Sigmoid colon (tissue), 7 donors: ENCODE data around the gene SDK2. TPM values are rescaled to one million over a fixed set of nuclear protein-coding genes. Genes with fewer than 3 reads are reported as not detected.

Experiments
- DNase-seq: peaks from one replicate; pipeline ENCODE4 v3.0.0-alpha.2; 2019
- H3K27ac ChIP-seq, 4 donors: fragments of 200-600 bp; sonication (generic); one replicate each; pipeline ENCODE4 v1.5.1; 2016 to 2019; ENCODE audit warnings: mild to moderate bottlenecking in 1 of 4
- H3K27me3 ChIP-seq, 3 donors: fragments of 200-600 bp; sonication (generic); one replicate each; pipeline ENCODE4 v1.5.1; 2019; ENCODE audit warnings: mild to moderate bottlenecking in 1 of 3
- H3K36me3 ChIP-seq, 4 donors: fragments of 200-600 bp; sonication (generic); one replicate each; pipeline ENCODE4 v1.5.1; 2016 to 2019
- H3K4me1 ChIP-seq, 4 donors: fragments of 200-600 bp; sonication (generic); one replicate each; pipeline ENCODE4 v1.5.1; 2017 to 2019
- H3K4me3 ChIP-seq, 4 donors: fragments of 200-600 bp; sonication (generic); one replicate each; pipeline ENCODE4 v1.5.1; 2017 to 2019; ENCODE audit warnings: mild to moderate bottlenecking in 2 of 4, moderate library complexity in 1 of 4
- H3K9me3 ChIP-seq, 4 donors: fragments of 200-600 bp in 3 of 4; sonication (generic) in 3 of 4; one replicate each; pipeline versions ENCODE4 v1.5.1 to v1.6.1; 2013 to 2019
- EP300 ChIP-seq, 4 donors: sonication (generic); formaldehyde crosslinking; IDR thresholded peaks; one replicate each; pipeline ENCODE4 v1.6.1; 2017; ENCODE audit warnings: antibody characterized with exemption in 4 of 4
- POLR2A ChIP-seq, 2 donors: fragments of 450-650 bp; IDR thresholded peaks; one replicate each; pipeline ENCODE4 v1.6.1; 2016; ENCODE audit warnings: antibody characterized with exemption in 2 of 2, mild to moderate bottlenecking in 2 of 2, moderate library complexity in 2 of 2
- POLR2AphosphoS5 ChIP-seq, 4 donors: sonication (generic); formaldehyde crosslinking; IDR thresholded peaks; one replicate each; pipeline ENCODE4 v1.6.1; 2017; ENCODE audit warnings: antibody characterized with exemption in 4 of 4
- WGBS, 2 donors: extraction: QIAGEN DNeasy Blood & Tissue Kit; methylation state at CpG; one replicate each; pipeline ENCODE4 v1.1.7; 2013; 5-methylcytosine and 5-hydroxymethylcytosine counted together
- intact Hi-C: fragments of 100-400 bp; cut with DNase I; formaldehyde crosslinking; loops from one replicate; pipeline ENCODE4 v1.15.1; 2023
- polyA plus RNA-seq, 3 donors: library from polyadenylated mRNA; stranded (reverse); fragments of 200-250 nt; gene quantifications; one replicate each; pipeline ENCODE4 v1.2.3, GENCODE V29; 2013
- total RNA-seq, 4 donors: library from RNA; depleted of rRNA; stranded (reverse); fragments of >200 nt; gene quantifications; one replicate each; pipeline ENCODE4 v1.1.0, GENCODE V29; 2016
- TF ChIP-seq, protein P1 (sequence below), 4 experiments: fragments of 450-650 bp in 3 of 4; fragments of 200-600 bp in 1 of 4; IDR thresholded peaks; one replicate each; pipeline ENCODE4 v1.5.1; 2016 to 2019; ENCODE audit warnings: antibody characterized with exemption in 4 of 4, mild to moderate bottlenecking in 3 of 4, moderate library complexity in 2 of 4
- donor health status: healthy with polysubstance abuse.
- donor health status: Bipolar disorder and iron deficiency.
- donor health status: healthy.

Gene SDK2
- total and polyA plus RNA-seq, 7 donors = under 0.01 to 1.9 (median 0.71) TPM

DNA sequence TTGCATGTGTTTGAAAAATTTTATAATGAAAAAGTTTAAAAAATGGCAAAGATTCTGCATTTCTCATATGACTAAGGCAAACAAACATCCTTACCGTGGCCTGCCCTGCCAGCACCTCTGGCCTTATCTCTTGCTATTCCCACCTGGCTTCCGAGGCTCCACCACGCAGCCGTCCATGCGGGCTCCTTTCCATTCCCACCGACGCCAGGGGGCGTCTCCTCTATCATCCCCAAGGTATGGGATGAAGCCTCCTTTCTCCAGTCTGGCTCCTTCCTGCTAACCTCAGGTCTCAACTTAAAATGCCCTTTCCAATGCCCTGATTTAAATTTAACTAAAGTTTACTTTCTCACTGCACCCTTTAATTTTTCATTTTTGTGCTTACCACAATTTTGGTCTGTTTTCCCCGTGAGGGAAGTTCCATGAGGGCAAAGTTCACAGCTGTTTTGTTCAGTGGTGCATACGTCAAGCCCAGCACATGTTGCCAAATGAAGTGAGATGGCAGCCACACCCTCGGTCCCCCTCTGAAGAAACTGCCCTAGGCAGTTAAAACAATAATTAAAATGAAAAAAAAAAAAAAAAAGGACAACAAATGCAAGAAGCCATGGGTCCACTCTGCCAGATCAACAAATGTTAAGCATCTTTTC is 13.3 kb upstream of the SDK2 start:
- Histone ChIP-seq H3K27ac (no peak overlapping the region), H3K27me3 (peaks cover 0 to 3% (median 0%) of the 10 kb centered on the region in 3 donors), H3K36me3 (no peaks in the 10 kb centered on the region), H3K4me3 (no peak overlapping the region), H3K4me1 (no peaks in the 10 kb centered on the region), H3K9me3 (peaks cover 0 to 6% (median 0%) of the 10 kb centered on the region in 4 donors)
- intact Hi-C loops = loop anchor here (2.0 kb wide), 1 partner anchor 51 kb away; no protein-coding TSS in a partner anchor
- WGBS, 2 donors = 3 to 26% methylated on average over 11 of the region's 11 CpGs
- DNase-seq = no peak
- TF ChIP-seq EP300 (IDR thresholded peaks at IDR 0.05) (no peak), POLR2A (IDR thresholded peaks at IDR 0.05) (no peak), POLR2AphosphoS5 (IDR thresholded peaks at IDR 0.05) (no peak)
- TF ChIP-seq, protein P1, sequence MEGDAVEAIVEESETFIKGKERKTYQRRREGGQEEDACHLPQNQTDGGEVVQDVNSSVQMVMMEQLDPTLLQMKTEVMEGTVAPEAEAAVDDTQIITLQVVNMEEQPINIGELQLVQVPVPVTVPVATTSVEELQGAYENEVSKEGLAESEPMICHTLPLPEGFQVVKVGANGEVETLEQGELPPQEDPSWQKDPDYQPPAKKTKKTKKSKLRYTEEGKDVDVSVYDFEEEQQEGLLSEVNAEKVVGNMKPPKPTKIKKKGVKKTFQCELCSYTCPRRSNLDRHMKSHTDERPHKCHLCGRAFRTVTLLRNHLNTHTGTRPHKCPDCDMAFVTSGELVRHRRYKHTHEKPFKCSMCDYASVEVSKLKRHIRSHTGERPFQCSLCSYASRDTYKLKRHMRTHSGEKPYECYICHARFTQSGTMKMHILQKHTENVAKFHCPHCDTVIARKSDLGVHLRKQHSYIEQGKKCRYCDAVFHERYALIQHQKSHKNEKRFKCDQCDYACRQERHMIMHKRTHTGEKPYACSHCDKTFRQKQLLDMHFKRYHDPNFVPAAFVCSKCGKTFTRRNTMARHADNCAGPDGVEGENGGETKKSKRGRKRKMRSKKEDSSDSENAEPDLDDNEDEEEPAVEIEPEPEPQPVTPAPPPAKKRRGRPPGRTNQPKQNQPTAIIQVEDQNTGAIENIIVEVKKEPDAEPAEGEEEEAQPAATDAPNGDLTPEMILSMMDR (IDR thresholded peaks at IDR 0.05) = peak in 3 of 4 experiments; percentile 28 to 37 (median 31)

DNA sequence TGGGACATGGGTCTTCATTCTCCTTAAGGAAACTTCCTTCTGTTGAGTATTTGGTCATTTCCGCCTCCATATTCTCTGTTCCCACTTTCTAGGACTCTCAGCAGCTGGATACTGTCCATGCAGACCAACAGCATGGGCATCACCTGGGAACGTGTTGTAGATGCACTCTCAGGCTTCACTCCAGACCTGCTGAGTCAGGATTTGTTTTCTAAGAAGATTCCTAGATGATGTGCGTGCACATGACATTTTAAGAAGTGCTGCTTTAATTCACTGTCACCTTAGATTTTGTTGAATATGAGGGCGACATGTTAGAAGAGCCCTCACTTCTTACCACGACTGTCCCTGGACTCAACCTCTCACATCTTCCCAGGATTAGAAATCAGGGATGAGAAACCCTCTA is 10.0 kb upstream of the SDK2 start:
- no peaks in the 10 kb centered on the region for H3K36me3 ChIP-seq
- no peak for DNase-seq

DNA sequence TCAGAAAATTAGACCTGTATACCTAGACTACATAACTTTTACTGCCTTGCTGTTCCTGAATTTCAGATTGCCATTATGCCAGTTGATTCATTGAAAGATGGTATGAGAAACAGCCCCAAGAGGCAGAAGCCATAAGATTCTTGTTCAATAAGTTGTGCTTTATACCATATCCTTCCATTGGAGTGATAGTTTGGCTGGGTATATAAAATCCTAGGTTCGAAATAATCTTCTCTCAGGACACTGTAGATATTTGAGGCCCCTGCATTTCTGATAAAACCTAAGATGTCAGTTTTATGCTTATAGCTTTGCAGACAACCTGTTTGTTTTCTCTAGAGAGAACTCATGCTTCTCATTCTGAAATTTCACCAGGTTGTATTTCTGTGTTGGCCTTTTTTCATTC is 9.6 kb upstream of the SDK2 start:
- TF ChIP-seq, protein P1 (IDR thresholded peaks at IDR 0.05) = no peak
- no peak for TF ChIP-seq POLR2A (IDR thresholded peaks at IDR 0.05)
- no peak for TF ChIP-seq EP300 (IDR thresholded peaks at IDR 0.05)
- no peak for TF ChIP-seq POLR2AphosphoS5 (IDR thresholded peaks at IDR 0.05)
- no peak for DNase-seq
- no peaks in the 10 kb centered on the region for H3K36me3 ChIP-seq
- H3K4me3 ChIP-seq = no peak overlapping the region
- intact Hi-C loops = no loop called here
- peaks cover 0 to 18% (median 0%) of the 10 kb centered on the region in 3 donors for H3K27me3 ChIP-seq
- peaks cover 0 to 6% (median 0%) of the 10 kb centered on the region in 4 donors for H3K9me3 ChIP-seq
- WGBS, 2 donors = 89 to 96% methylated on average over 1 of the region's 1 CpG
- H3K4me1 ChIP-seq = no peaks in the 10 kb centered on the region
- H3K27ac ChIP-seq = no peak overlapping the region

More for the DNA sequence above, 10.0 kb upstream of the SDK2 start:
- intact Hi-C loops = no loop called here
- H3K27me3 ChIP-seq = peaks cover 0 to 14% (median 0%) of the 10 kb centered on the region in 3 donors
- no peak overlapping the region for H3K4me3 ChIP-seq
- H3K27ac ChIP-seq = no peak overlapping the region
- TF ChIP-seq, protein P1 (IDR thresholded peaks at IDR 0.05) = no peak
- TF ChIP-seq POLR2A (IDR thresholded peaks at IDR 0.05) (no peak), EP300 (IDR thresholded peaks at IDR 0.05) (no peak), POLR2AphosphoS5 (IDR thresholded peaks at IDR 0.05) (no peak)
- WGBS, 2 donors = 94 to 96% methylated on average over 5 of the region's 5 CpGs
- no peaks in the 10 kb centered on the region for H3K4me1 ChIP-seq
- H3K9me3 ChIP-seq = peaks cover 0 to 6% (median 0%) of the 10 kb centered on the region in 4 donors

DNA sequence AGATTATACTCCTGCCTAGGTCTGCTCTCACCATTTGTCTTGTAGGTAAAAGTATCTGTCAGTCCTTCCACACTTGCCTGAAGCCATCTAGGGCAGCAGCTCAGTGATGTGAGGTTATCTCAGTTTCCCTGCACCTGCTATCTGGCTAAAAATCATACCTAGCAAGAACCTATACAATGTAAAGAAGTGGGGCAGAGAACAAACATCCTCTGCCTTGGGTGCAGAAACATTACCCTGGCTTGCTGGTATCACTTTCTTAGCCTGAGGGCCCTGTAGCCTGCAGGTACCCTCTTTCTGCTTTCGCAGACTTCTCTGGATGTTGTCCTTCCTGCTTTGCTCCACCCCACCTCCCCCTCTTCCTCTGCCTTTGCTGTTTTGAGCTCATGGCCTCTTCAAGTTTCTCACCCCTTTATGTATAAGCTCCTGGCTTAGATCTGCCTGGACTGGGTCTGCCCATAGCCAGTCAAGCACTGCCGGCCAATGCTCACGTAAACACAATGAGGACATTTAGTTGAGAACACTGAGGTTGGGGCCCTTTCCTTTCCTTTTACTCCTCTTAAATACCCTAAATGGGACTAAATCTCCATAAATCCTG is 8.7 kb upstream of the SDK2 start:
- DNase-seq = no peak
- peaks cover 0 to 26% (median 3%) of the 10 kb centered on the region in 3 donors for H3K27me3 ChIP-seq
- 84 to 92% methylated on average over 3 of the region's 3 CpGs for whole genome bisulfite sequencing, 2 donors
- no peaks in the 10 kb centered on the region for H3K36me3 ChIP-seq
- H3K9me3 ChIP-seq = peaks cover 0 to 6% (median 0%) of the 10 kb centered on the region in 4 donors
- H3K27ac ChIP-seq = no peak overlapping the region
- H3K4me1 ChIP-seq = no peaks in the 10 kb centered on the region
- H3K4me3 ChIP-seq = no peak overlapping the region
- TF ChIP-seq POLR2AphosphoS5 (IDR thresholded peaks at IDR 0.05) = no peak
- TF ChIP-seq EP300 (IDR thresholded peaks at IDR 0.05) = no peak
- no peak for TF ChIP-seq POLR2A (IDR thresholded peaks at IDR 0.05)
- TF ChIP-seq, protein P1 (IDR thresholded peaks at IDR 0.05) = no peak
- intact Hi-C loops = no loop called here
